H9 (cell line): ENCODE data around the gene TMEM108. TPM values are rescaled to one million over a fixed set of nuclear protein-coding genes. Genes with fewer than 3 reads are reported as not detected.

Experiments used
- DNase-seq: peaks from one replicate; pipeline ENCODE4 v3.0.0-alpha.2; 2017
- H2AFZ ChIP-seq: one replicate; pipeline ENCODE4 v1.6.1; 2013; ENCODE audit warnings: mild to moderate bottlenecking, low read length, control low read depth, moderate library complexity
- H2AK5ac ChIP-seq: 2 replicates; pipeline ENCODE4 v1.6.1; 2013; ENCODE audit warnings: low read length, control low read depth, mixed read lengths; ENCODE audit not compliant: insufficient read length
- H2BK120ac ChIP-seq: one replicate; pipeline ENCODE4 v1.6.1; 2013; ENCODE audit warnings: low read depth, mild to moderate bottlenecking, low read length, control low read depth, inconsistent platforms; ENCODE audit not compliant: poor library complexity, severe bottlenecking
- H2BK12ac ChIP-seq: 2 replicates; pipeline ENCODE4 v1.6.1; 2013; ENCODE audit warnings: low read length, control low read depth, mixed read lengths, low read depth; ENCODE audit not compliant: insufficient read length
- H2BK15ac ChIP-seq: 2 replicates; pipeline ENCODE4 v1.6.1; 2013; ENCODE audit warnings: low read depth, low read length, control low read depth
- H2BK20ac ChIP-seq: one replicate; pipeline ENCODE4 v1.6.1; 2013; ENCODE audit warnings: low read depth, mild to moderate bottlenecking, low read length, control low read depth, inconsistent platforms; ENCODE audit not compliant: poor library complexity, severe bottlenecking
- H2BK5ac ChIP-seq: 2 replicates; pipeline ENCODE4 v1.6.1; 2013; ENCODE audit warnings: low read length, control low read depth, mixed read lengths; ENCODE audit not compliant: insufficient read length
- H3K14ac ChIP-seq: 2 replicates; pipeline ENCODE4 v1.6.1; 2013; ENCODE audit warnings: low read length, control low read depth; ENCODE audit not compliant: insufficient read depth
- H3K18ac ChIP-seq: 2 replicates; pipeline ENCODE4 v1.6.1; 2013; ENCODE audit warnings: low read depth, mild to moderate bottlenecking, mixed read lengths, low read length, control low read depth; ENCODE audit not compliant: insufficient read length
- H3K23ac ChIP-seq: 2 replicates; pipeline ENCODE4 v1.6.1; 2013; ENCODE audit warnings: low read length, control low read depth, mixed read lengths, low read depth; ENCODE audit not compliant: insufficient read length
- H3K23me2 ChIP-seq: 2 replicates; pipeline ENCODE4 v1.6.1; 2013; ENCODE audit warnings: low read depth, mild to moderate bottlenecking, mixed read lengths, low read length, control low read depth; ENCODE audit not compliant: insufficient read length, poor library complexity, severe bottlenecking
- H3K27ac ChIP-seq: 2 replicates; pipeline ENCODE4 v1.5.1; 2013; ENCODE audit warnings: low read length, control low read depth, mixed read lengths, low read depth; ENCODE audit not compliant: insufficient read length
- H3K27me3 ChIP-seq: 2 replicates; pipeline ENCODE4 v1.6.1; 2013; ENCODE audit warnings: low read length, control low read depth, inconsistent platforms; ENCODE audit not compliant: insufficient read depth
- H3K4ac ChIP-seq: 2 replicates; pipeline ENCODE4 v1.6.1; 2013; ENCODE audit warnings: low read depth, mild to moderate bottlenecking, control low read depth, inconsistent platforms, low read length, moderate library complexity
- H3K4me1 ChIP-seq: 2 replicates; pipeline ENCODE4 v1.6.1; 2013; ENCODE audit warnings: low read length, control low read depth, inconsistent platforms; ENCODE audit not compliant: insufficient read depth
- H3K4me2 ChIP-seq: 2 replicates; pipeline ENCODE4 v1.6.1; 2013; ENCODE audit warnings: low read length, control low read depth, mixed read lengths; ENCODE audit not compliant: insufficient read length, insufficient read depth
- H3K56ac ChIP-seq: 2 replicates; pipeline ENCODE4 v1.6.1; 2013; ENCODE audit warnings: low read depth, mild to moderate bottlenecking, mixed read lengths, low read length, control low read depth; ENCODE audit not compliant: insufficient read length
- H3K79me1 ChIP-seq: 2 replicates; pipeline ENCODE4 v1.6.1; 2013; ENCODE audit warnings: low read depth, mild to moderate bottlenecking, moderate library complexity, low read length, control low read depth, inconsistent platforms; ENCODE audit not compliant: insufficient read depth, poor library complexity, severe bottlenecking
- H3K79me2 ChIP-seq: 2 replicates; pipeline ENCODE4 v1.6.1; 2013; ENCODE audit warnings: low read length, control low read depth, inconsistent platforms; ENCODE audit not compliant: insufficient read depth
- H3K9ac ChIP-seq: 2 replicates; pipeline ENCODE4 v1.6.1; 2013; ENCODE audit warnings: low read length, control low read depth, mixed read lengths; ENCODE audit not compliant: insufficient read length; ENCODE audit errors: extremely low read depth
- H3K9me3 ChIP-seq: one replicate; pipeline ENCODE4 v1.6.1; 2013; ENCODE audit warnings: low read depth, low read length, inconsistent platforms; ENCODE audit not compliant: control insufficient read depth
- H3T11ph ChIP-seq: one replicate; pipeline ENCODE4 v1.6.1; 2013; ENCODE audit warnings: mild to moderate bottlenecking, low read length, control low read depth, inconsistent platforms
- H4K20me1 ChIP-seq: one replicate; pipeline ENCODE4 v1.6.1; 2013; ENCODE audit not compliant: control insufficient read depth, insufficient read length, insufficient read depth
- H4K5ac ChIP-seq: 2 replicates; pipeline ENCODE4 v1.6.1; 2013; ENCODE audit warnings: low read depth, mild to moderate bottlenecking, mixed read lengths, low read length, control low read depth; ENCODE audit not compliant: insufficient read length
- H4K8ac ChIP-seq: replicated peaks from 2 replicates; pipeline ENCODE4 v1.6.1; 2013; ENCODE audit warnings: low read length, control low read depth, mixed read lengths, low read depth; ENCODE audit not compliant: insufficient read length
- H4K91ac ChIP-seq: 2 replicates; pipeline ENCODE4 v1.6.1; 2013; ENCODE audit warnings: low read depth, mild to moderate bottlenecking, moderate library complexity, mixed read lengths, low read length, control low read depth; ENCODE audit not compliant: insufficient read length
- H3K27ac Mint-ChIP-seq, 3 experiments: 2 replicates in 2 of 3; 3 replicates in 1 of 3; pipeline ENCODE4 v1.8.0; 2020 to 2021; ENCODE audit warnings: mixed read lengths in 3 of 3, mild to moderate bottlenecking in 1 of 3, moderate library complexity in 1 of 3
- H3K27me3 Mint-ChIP-seq: 2 replicates; pipeline ENCODE4 v1.8.0; 2021; ENCODE audit warnings: low read depth, mild to moderate bottlenecking, moderate library complexity, mixed read lengths
- H3K36me3 Mint-ChIP-seq, 3 experiments: 2 replicates in 2 of 3; 3 replicates in 1 of 3; pipeline ENCODE4 v1.8.0; 2020 to 2021; ENCODE audit warnings: low read depth in 3 of 3, mixed read lengths in 3 of 3; ENCODE audit not compliant: insufficient read depth in 1 of 3
- H3K4me1 Mint-ChIP-seq, 2 experiments: 2 replicates each; pipeline ENCODE4 v1.8.0; 2020; ENCODE audit warnings: mixed read lengths in 2 of 2
- H3K4me3 Mint-ChIP-seq, 2 experiments: 2 replicates in 1 of 2; 3 replicates in 1 of 2; pipeline ENCODE4 v1.8.0; 2020 to 2021; ENCODE audit warnings: mild to moderate bottlenecking in 2 of 2, mixed read lengths in 2 of 2, moderate library complexity in 1 of 2
- H3K9me3 Mint-ChIP-seq, 2 experiments: 2 replicates in 1 of 2; 3 replicates in 1 of 2; pipeline ENCODE4 v1.8.0; 2020; ENCODE audit warnings: mild to moderate bottlenecking in 2 of 2, mixed read lengths in 2 of 2, moderate library complexity in 1 of 2
- CTCF ChIP-seq: fragments of 200-600 bp; sonication (generic); conservative IDR thresholded peaks from 3 replicates; pipeline ENCODE4 v1.8.0; 2021; ENCODE audit warnings: antibody characterized with exemption, mild to moderate bottlenecking
- WGBS: extraction: QIAGEN DNeasy Blood & Tissue Kit; methylation state at CpG from one replicate; pipeline ENCODE4 v1.1.7; 2013; ENCODE audit warnings: missing lambda C conversion rate, low lambda C conversion rate, mixed read lengths; ENCODE audit not compliant: insufficient read length; ENCODE audit errors: extremely low coverage; 5-methylcytosine and 5-hydroxymethylcytosine counted together
- total RNA-seq: library from RNA; stranded (reverse); gene quantifications from 2 replicates; pipeline ENCODE4 v1.2.1, GENCODE V29; 2021

The TMEM108 gene
- total RNA-seq, 1 experiment from 2014 or later = 5.0 TPM

- H2BK120ac ChIP-seq = no peak overlapping the region
- WGBS = no CpG with 5 or more reads among the region's 1 CpG
- H3K79me1 ChIP-seq = no peaks in the 10 kb centered on the region
- H3K56ac ChIP-seq = no peak overlapping the region
- H3K14ac ChIP-seq = no peak overlapping the region
- H3K4ac ChIP-seq = no peak overlapping the region
- H3K18ac ChIP-seq = no peak overlapping the region
- no peak overlapping the region for H3K27ac Mint-ChIP-seq
- no peak overlapping the region for H2AK5ac ChIP-seq
- H3K79me2 ChIP-seq = no peaks in the 10 kb centered on the region
- no peak overlapping the region for H2BK5ac ChIP-seq
- H3K27me3 Mint-ChIP-seq = no peaks in the 10 kb centered on the region; the same call in 1 of the 2 replicates
- H3K36me3 Mint-ChIP-seq = peaks cover 15 to 34% (median 21%) of the 10 kb centered on the region in 3 experiments
- peaks cover 3% of the 10 kb centered on the region in 2 experiments for H3K4me1 Mint-ChIP-seq
- H3K9me3 ChIP-seq = peaks cover 14% of the 10 kb centered on the region
- H2BK15ac ChIP-seq = no peak overlapping the region
- H3K4me2 ChIP-seq = no peak overlapping the region
- H2BK20ac ChIP-seq = no peak overlapping the region
- H3K27ac ChIP-seq = no peak overlapping the region
- H3K4me1 ChIP-seq = no peaks in the 10 kb centered on the region
- H3K27me3 ChIP-seq = no peaks in the 10 kb centered on the region
- no peak overlapping the region for H3K4me3 Mint-ChIP-seq
- H2BK12ac ChIP-seq = no peak overlapping the region
- no peak for DNase-seq
- H3K23ac ChIP-seq = no peak overlapping the region
- no peaks in the 10 kb centered on the region for H4K20me1 ChIP-seq
- no peak overlapping the region for H4K5ac ChIP-seq
- H4K8ac ChIP-seq = no peak overlapping the region
- no peak for TF ChIP-seq CTCF
- H3K23me2 ChIP-seq = no peaks in the 10 kb centered on the region
- H4K91ac ChIP-seq = no peak overlapping the region
- H3K9ac ChIP-seq = no peak overlapping the region
- H3T11ph ChIP-seq = no peak overlapping the region
- no peak overlapping the region for H2AFZ ChIP-seq
- peaks cover 32 to 36% of the 10 kb centered on the region in 2 experiments for H3K9me3 Mint-ChIP-seq
These were observed 159.4 kb downstream of the TMEM108 start for GRCh38 chr3:133197619-133198018.
